HG03095 (cell line): Measurements from ENCODE around the gene XYLT1.

Source experiments
- ATAC-seq: cut with Tn5 transposase; IDR thresholded peaks from one replicate; pipeline ENCODE4 v1.9.1; 2021; ENCODE audit warnings: moderate library complexity; ENCODE audit not compliant: unreplicated experiment

The XYLT1 gene

DNA sequence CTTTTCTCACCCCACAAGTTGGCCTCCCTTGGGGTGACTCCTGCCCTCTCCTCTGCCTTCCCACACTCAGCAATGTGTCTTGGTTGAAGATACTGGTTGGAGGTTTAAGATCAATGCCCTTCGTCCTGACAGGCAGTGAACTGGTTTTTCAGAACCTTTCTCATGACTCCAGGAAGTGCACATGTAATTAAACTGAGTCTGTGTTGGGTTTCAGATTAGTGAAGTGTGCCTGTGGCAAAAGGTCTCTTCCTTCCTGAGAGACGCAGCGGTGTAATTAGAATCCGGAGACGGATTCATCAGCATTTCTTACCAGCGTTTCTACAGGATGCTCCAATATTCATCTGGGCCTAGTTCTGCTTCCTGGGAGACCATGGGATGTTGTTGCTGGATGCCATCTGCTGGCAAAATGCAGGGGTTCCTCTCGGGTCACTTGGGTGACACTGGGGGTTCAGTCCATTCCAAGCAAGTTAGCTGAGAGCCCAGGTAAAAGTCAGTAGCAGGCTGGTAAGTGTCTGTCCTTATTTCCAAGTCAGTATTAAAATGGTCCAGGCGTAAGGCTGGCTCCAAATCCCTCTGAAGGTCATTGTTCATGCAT, 233.3 kb downstream of the XYLT1 start:
- ATAC-seq: no peak

DNA sequence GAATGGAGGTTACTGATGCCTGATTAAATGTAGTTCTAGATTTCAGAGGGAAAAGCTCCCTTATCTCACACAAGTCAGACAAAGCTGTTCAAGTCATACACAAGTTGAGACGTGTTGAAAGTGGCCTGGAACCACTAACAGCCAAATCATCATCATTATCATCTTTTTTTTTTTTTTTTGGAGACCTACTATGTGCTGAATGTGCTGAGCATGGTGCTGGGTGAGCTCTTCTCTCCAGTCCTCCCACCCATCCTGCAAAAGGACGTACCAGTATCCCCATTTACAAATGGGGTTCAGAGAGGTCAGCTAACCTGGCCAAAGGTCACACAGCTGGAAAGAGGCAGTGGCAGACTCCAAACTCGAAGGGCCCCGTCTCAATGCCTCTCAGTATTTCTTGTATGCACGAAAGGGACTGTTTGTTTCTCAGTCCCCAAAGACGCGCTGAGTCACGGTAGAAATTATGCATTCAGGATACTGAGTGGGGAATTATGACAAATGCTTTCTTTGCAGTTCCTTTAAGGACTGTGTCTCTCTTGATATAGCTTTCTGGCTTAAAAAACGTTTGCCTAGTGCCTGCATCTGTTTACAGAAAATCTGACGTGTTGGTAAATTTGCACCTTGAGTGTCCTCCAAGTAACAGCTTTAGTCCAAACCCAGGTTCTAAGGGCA, 235.5 kb downstream of the XYLT1 start:
- no peak for ATAC-seq

GRCh38 chr16:17233318-17234002, 237.3 kb downstream of the XYLT1 start:
- ATAC-seq: no peak

GRCh38 chr16:17232487-17232886, 238.3 kb downstream of the XYLT1 start:
- ATAC-seq: no peak

GRCh38 chr16:17231972-17232371, 238.8 kb downstream of the XYLT1 start:
- no peak for ATAC-seq

- ATAC-seq: no peak
Observed at GRCh38 chr16:17230932-17231581, 239.7 kb downstream of the XYLT1 start.

GRCh38 chr16:17229766-17230165, 241.0 kb downstream of the XYLT1 start:
- ATAC-seq: no peak

- ATAC-seq: no peak
Observed at GRCh38 chr16:17229131-17229530, 241.6 kb downstream of the XYLT1 start.

DNA sequence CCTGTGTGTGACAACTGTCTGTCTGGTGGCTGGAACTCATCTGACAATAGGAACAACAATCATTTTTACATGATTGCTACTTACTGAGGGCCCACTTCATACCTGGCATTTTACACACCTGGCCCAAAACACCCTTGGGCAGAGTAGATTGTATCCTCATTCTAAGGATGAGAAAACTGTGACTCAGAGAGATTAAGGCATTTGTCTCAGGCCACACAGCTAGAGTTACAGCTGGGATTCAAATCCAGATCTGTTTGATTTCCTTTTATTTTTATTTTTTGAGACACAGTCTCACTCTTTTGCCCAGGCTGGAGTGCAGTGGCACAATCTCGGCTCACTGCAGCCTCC, 242.1 kb downstream of the XYLT1 start:
- ATAC-seq: no peak

GRCh38 chr16:17228048-17228707, 242.6 kb downstream of the XYLT1 start:
- no peak for ATAC-seq

GRCh38 chr16:17227278-17227677, 243.5 kb downstream of the XYLT1 start:
- no peak for ATAC-seq

- ATAC-seq: no peak
Observed at GRCh38 chr16:17225541-17225940, 245.2 kb downstream of the XYLT1 start.

- ATAC-seq: no peak
Observed at GRCh38 chr16:17224879-17225281, 245.9 kb downstream of the XYLT1 start.

GRCh38 chr16:17224350-17224749, 246.4 kb downstream of the XYLT1 start:
- ATAC-seq: no peak

DNA sequence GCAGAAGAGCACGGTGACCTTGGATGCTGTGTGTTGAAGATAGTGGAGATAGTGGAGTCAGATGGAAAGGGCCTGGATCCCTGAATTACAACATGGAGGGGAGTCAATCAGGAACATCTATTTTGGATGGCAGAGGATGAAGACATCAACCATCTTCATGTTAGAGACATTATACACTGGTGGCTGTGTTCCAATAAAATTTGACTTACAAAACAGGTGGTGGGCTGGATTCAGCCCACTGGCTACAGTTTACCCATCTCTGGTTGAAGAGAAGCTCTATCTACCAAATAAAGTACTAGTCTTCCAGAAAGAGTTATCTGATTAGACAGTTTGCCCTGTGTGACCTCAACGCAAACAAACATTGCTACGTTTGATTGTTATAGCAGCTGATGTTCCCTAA, 247.2 kb downstream of the XYLT1 start:
- no peak for ATAC-seq

GRCh38 chr16:17222871-17223401, 247.8 kb downstream of the XYLT1 start:
- ATAC-seq: no peak

DNA sequence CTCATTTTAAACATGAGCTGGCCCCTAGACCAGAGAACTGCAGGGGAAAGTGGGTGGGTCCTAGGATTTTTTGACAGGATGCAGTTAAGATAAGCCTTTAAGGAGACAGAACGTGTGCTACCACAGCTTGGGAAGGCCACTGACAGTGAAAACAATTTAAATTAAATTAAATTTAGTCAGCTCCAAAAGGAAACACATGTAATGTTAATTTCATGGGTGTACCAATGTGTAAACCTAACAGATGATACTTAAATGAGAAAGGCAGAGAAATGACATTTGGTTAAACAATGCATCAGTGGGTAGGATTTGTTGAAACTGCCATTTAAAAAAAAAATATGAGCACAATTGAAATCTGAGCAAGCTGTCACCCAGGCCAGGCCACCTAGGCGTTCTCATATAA, 250.8 kb downstream of the XYLT1 start:
- ATAC-seq: no peak

DNA sequence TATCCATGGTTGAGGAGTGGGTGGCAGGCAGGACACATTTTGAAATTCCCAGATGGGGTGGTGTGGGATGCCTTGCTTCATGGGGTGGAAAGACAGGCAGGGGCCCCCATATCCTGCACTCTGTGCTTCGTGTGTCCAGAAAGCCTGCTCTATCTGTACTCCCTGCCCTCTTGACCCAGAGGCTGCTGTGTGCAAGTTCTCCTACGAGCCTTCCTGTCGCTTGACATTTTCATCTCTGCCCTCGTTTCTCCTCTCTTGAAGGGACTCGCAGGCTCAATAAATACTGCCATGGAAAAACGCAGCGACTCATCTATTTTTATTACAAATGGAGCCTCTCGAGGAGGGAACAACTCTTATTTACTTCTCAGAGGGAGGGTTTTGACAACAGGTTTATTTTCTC, 254.8 kb downstream of the XYLT1 start:
- ATAC-seq: no peak

DNA sequence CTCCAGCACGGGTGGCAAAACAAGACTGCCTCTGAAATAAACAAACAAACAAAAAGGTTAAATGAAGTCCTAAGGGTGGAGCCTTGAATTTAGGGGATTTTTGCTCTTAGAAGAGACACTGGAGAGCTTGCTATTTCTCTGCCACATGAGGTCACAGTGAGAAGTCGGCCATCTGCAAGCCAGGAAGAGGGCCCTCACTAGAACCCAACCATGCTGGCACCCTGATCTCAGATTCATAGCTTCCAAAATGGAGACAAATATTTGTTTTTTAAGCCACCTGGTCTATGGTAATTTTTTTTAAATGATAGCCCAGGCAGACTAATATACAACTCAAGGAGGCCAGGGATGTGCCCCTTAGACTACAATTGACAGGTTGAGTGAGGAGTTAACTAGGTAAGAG, 255.5 kb downstream of the XYLT1 start:
- ATAC-seq: no peak

DNA sequence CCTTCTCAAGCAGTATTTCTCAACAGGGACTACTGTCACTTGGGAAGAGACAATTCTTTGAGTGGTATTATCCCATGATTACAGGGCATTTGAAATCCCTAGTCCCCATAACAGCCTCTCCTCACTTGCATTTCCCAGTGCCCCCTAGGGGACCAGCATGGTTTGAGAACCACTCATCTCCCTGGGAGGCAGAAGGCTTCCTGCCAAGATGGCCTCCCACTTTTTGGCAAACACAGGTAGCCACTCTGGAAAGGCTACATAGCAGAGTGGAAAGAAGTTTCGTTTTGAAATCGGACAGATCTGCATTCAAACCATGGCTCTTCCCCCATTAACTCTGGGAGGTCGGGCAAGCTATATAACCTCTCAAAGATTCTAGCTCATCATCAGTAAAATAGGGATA, 256.8 kb downstream of the XYLT1 start:
- ATAC-seq: no peak

- ATAC-seq: no peak
Observed at GRCh38 chr16:17213025-17213424, 257.7 kb downstream of the XYLT1 start.
